Stomach (tissue), 9 donors: ENCODE results near the gene CTXN3. TPM values are rescaled to one million over a fixed set of nuclear protein-coding genes. Genes with fewer than 3 reads are reported as not detected.
"Not testable (repeated sequence)": the region's sequence is repeated elsewhere in the genome, so short reads cannot be mapped to it uniquely, and the experiment has no call there.

Experiments
- DNase-seq, 2 donors: peaks; one replicate each; pipeline versions ENCODE4 v3.0.0 to v3.0.0-alpha.2; 2013 to 2019
- H3K27ac ChIP-seq, 5 donors: fragments of 200-600 bp in 4 of 5; sonication (generic) in 4 of 5; one replicate each; pipeline ENCODE4 v1.5.1; 2013 to 2019; ENCODE audit warnings: mild to moderate bottlenecking in 1 of 5, moderate library complexity in 1 of 5
- H3K27me3 ChIP-seq, 3 donors: fragments of 200-600 bp; sonication (generic); one replicate each; pipeline ENCODE4 v1.5.1; 2017 to 2019; ENCODE audit warnings: mixed run types in 1 of 3
- H3K36me3 ChIP-seq, 4 donors: fragments of 200-600 bp; sonication (generic); 1 replicate in 3 of 4; 2 replicates in 1 of 4; pipeline ENCODE4 v1.5.1; 2016 to 2019
- H3K4me1 ChIP-seq, 4 donors: fragments of 200-600 bp; sonication (generic); one replicate each; pipeline ENCODE4 v1.5.1; 2016 to 2019
- H3K4me3 ChIP-seq, 4 donors: fragments of 200-600 bp; sonication (generic) in 3 of 4; one replicate each; pipeline ENCODE4 v1.5.1; 2016 to 2019; ENCODE audit warnings: mild to moderate bottlenecking in 1 of 4
- H3K9me3 ChIP-seq, 4 donors: fragments of 200-600 bp; sonication (generic); one replicate each; pipeline ENCODE4 v1.5.1; 2016 to 2019
- EP300 ChIP-seq: sonication (generic); formaldehyde crosslinking; IDR thresholded peaks from one replicate; pipeline ENCODE4 v1.6.1; 2017; ENCODE audit warnings: antibody characterized with exemption
- POLR2A ChIP-seq, 4 donors: fragments of 450-650 bp; IDR thresholded peaks; one replicate each; pipeline ENCODE4 v1.6.1; 2016; ENCODE audit warnings: antibody characterized with exemption in 4 of 4, control low read depth in 2 of 4, mild to moderate bottlenecking in 1 of 4, moderate library complexity in 1 of 4
- POLR2AphosphoS5 ChIP-seq, 3 donors: sonication (generic); formaldehyde crosslinking; IDR thresholded peaks; one replicate each; pipeline ENCODE4 v1.6.1; 2016; ENCODE audit warnings: antibody characterized with exemption in 3 of 3
- WGBS, 5 donors: extraction: QIAGEN DNeasy Blood & Tissue Kit in 3 of 5; methylation state at CpG; one replicate each; pipeline versions ENCODE4 v1.1.5 to v1.1.7; 2013 to 2018; 5-methylcytosine and 5-hydroxymethylcytosine counted together
- intact Hi-C: fragments of 100-400 bp; cut with DNase I; formaldehyde crosslinking; loops from one replicate; pipeline ENCODE4 v1.15.1; 2023; ENCODE audit warnings: low total_unique reads
- polyA plus RNA-seq, 3 donors: library from polyadenylated mRNA; stranded (reverse); fragments of 200-250 nt; gene quantifications; one replicate each; pipeline ENCODE4 v1.2.3, GENCODE V29; 2013
- total RNA-seq, 5 donors: library from RNA; depleted of rRNA; stranded (reverse); fragments of >200 nt; gene quantifications; one replicate each; pipeline versions ENCODE4 v1.1.0 to v1.2.3, GENCODE V29; 2014 to 2016
- TF ChIP-seq, protein P1 (sequence below), 7 experiments: fragments of 450-650 bp in 4 of 7; fragments of 200-600 bp in 3 of 7; sonication (generic) in 3 of 7; IDR thresholded peaks; one replicate each; pipeline ENCODE4 v1.5.1; 2016 to 2019; ENCODE audit warnings: antibody characterized with exemption in 7 of 7, control low read depth in 2 of 7, mild to moderate bottlenecking in 1 of 7
- donor health status: healthy with polysubstance abuse.
- donor health status: Bipolar disorder and iron deficiency.
- donor health status: healthy.

CTXN3 gene
- total and polyA plus RNA-seq, 8 donors, result not detected

DNA sequence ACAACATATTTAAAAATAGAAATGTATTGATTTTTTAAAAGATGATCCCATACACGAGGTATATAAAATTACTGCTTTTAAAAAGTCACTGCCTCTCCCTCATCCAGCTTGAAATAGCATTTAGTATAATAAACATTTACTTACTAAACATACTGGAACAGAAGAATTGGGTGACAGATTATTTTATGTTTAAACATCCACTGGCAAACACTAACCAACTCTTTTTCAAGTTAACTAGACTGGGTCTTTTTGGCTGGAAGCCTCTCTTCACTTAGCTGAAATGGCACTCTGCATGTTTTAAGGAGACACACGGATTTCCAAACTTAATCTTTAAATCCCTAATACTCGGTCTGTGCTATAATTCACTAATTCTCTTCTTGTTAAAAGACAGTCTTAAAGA is 19.0 kb downstream of the CTXN3 start:
- peak overlapping the region in 1 of 5 donors; percentile 33 for H3K27ac ChIP-seq
- TF ChIP-seq, protein P1, sequence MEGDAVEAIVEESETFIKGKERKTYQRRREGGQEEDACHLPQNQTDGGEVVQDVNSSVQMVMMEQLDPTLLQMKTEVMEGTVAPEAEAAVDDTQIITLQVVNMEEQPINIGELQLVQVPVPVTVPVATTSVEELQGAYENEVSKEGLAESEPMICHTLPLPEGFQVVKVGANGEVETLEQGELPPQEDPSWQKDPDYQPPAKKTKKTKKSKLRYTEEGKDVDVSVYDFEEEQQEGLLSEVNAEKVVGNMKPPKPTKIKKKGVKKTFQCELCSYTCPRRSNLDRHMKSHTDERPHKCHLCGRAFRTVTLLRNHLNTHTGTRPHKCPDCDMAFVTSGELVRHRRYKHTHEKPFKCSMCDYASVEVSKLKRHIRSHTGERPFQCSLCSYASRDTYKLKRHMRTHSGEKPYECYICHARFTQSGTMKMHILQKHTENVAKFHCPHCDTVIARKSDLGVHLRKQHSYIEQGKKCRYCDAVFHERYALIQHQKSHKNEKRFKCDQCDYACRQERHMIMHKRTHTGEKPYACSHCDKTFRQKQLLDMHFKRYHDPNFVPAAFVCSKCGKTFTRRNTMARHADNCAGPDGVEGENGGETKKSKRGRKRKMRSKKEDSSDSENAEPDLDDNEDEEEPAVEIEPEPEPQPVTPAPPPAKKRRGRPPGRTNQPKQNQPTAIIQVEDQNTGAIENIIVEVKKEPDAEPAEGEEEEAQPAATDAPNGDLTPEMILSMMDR (IDR thresholded peaks at IDR 0.05), result no peak
- TF ChIP-seq POLR2AphosphoS5 (IDR thresholded peaks at IDR 0.05), result no peak
- TF ChIP-seq POLR2A (IDR thresholded peaks at IDR 0.05), result no peak
- no peak for TF ChIP-seq EP300
- 12 to 29% (median 14%) methylated on average over 3 of the region's 3 CpGs for WGBS, 5 donors

DNA sequence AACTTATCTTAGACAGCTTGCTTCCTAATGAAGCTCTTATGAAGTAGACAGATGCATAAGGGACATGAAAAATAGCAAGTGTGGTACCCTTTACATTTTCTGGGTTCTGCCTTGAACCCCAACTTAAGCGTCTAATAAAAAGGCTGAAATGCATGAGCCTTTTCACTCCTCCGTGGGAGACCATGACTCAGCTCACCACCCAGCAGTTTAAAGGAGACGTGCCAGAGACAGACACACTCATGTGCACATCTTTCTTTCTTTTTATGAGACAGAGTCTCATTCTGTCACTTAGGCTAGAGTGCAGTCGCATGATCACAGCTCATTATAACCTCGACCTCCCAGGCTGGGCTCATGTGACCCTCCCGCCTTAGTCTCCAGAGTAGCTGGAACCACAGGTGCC is 22.3 kb downstream of the CTXN3 start:
- TF ChIP-seq EP300, result no peak
- TF ChIP-seq, protein P1 (IDR thresholded peaks at IDR 0.05), result no peak
- TF ChIP-seq POLR2AphosphoS5 (IDR thresholded peaks at IDR 0.05), result no peak
- no peak for TF ChIP-seq POLR2A (IDR thresholded peaks at IDR 0.05)
- intact Hi-C loops, result no loop called here
- H3K36me3 ChIP-seq, result no peaks in the 10 kb centered on the region
- no peak overlapping the region for H3K27ac ChIP-seq
- no peak overlapping the region for H3K4me3 ChIP-seq
- no peaks in the 10 kb centered on the region for H3K27me3 ChIP-seq
- no peak for DNase-seq
- peaks cover 0 to 23% (median 12%) of the 10 kb centered on the region in 4 donors for H3K4me1 ChIP-seq
- WGBS, 5 donors, result 85 to 93% (median 89%) methylated on average over 6 of the region's 6 CpGs
- H3K9me3 ChIP-seq, result no peaks in the 10 kb centered on the region

More for the DNA sequence above, 19.0 kb downstream of the CTXN3 start:
- Histone ChIP-seq H3K4me1 (peaks cover 0 to 47% (median 22%) of the 10 kb centered on the region in 4 donors), H3K36me3 (no peaks in the 10 kb centered on the region), H3K9me3 (no peaks in the 10 kb centered on the region), H3K27me3 (no peaks in the 10 kb centered on the region), H3K4me3 (no peak overlapping the region)
- intact Hi-C loops, result no loop called here
- DNase-seq, result no peak

DNA sequence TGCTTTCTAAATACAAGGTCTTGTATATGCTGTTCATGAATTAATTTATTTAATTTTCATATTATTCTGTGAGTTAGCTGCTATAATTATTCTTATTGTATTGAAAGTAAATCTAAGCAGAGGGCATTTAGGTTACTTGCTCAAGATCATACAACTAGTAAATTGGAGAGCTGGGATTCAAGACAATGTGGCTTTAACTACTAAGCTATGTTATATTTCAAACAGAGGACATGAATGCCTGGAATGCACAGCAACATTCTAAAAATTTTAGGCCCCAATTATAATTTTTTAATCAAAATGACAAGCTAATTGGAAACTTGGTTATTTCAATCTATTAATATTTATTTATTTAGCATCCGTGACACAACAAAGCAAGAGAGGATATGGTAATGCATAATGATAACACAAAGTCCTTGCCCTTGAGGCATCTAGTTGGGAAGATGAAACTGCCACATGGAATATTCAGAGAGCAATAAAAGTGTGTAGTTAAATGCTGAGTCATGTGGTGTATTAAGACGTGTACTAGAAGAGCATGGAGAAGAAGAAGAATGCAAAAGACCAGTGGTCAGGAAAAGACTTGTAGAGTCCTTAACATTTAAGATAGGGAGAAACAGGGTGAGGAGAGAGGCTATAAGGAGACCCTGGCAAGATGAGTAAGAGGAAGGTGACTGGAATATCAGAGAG is 24.4 kb downstream of the CTXN3 start:
- TF ChIP-seq EP300 (no peak), POLR2A (IDR thresholded peaks at IDR 0.05) (no peak), POLR2AphosphoS5 (IDR thresholded peaks at IDR 0.05) (no peak)
- TF ChIP-seq, protein P1 (IDR thresholded peaks at IDR 0.05), result no peak
- H3K36me3 ChIP-seq, result no peaks in the 10 kb centered on the region
- peaks cover 0 to 5% (median 2%) of the 10 kb centered on the region in 4 donors for H3K4me1 ChIP-seq
- no peaks in the 10 kb centered on the region for H3K27me3 ChIP-seq
- no peak for DNase-seq
- H3K4me3 ChIP-seq, result no peak overlapping the region
- H3K9me3 ChIP-seq, result no peaks in the 10 kb centered on the region
- WGBS, 5 donors, result 72 to 88% (median 76%) methylated on average over 2 of the region's 2 CpGs
- intact Hi-C loops, result no loop called here
- no peak overlapping the region for H3K27ac ChIP-seq

DNA sequence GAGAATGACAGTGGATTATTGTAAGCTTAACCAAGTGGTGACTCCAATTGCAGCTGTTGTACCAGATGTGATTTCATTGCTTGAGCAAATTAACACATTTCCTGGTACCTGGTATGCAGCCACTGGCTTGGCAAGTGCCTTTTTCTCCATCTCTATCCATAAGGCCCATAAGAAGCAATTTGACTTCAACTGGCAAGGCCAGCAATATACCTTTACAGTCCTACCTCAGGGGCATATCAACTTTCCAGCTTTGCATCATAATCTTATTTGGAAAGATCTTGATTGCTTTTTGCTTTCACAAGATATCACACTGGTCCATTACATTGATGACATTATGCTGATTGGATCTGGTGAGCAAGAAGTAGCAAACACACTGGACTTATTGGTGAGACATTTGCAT is 28.1 kb downstream of the CTXN3 start:
- H3K9me3 ChIP-seq, DNase-seq, intact Hi-C loops, H3K36me3 ChIP-seq, H3K4me1 ChIP-seq, H3K4me3 ChIP-seq, H3K27me3 ChIP-seq, H3K27ac ChIP-seq: not testable (repeated sequence)

DNA sequence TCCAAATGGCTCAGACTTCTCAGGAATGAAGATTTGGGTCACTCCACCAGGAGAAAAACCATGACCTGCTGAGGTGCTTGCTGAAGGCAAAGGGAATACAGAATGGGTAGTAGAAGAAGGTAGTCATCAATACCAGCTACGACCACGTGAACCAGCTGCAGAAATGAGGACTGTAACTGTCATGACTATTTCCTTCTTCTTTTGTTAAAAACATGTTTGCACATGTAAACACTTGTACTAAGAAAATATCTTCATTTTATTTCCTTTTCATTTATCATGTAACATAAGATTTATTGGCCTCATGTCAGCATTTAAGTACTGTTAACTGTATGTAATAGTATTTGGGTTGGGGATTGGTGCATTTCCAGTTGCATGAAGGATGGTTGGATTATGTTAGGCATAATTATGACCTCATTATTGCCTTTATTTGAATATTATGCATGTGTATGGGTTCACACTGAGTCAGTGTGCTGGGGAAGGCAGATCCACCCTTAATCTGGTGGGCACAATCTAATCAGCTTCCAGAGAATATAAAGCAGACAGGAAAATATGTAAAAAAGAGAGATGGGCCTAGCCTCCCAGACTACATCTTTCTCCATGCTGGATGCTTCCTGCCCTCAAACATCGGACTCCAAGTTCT is 30.9 kb downstream of the CTXN3 start:
- intact Hi-C loops, H3K4me1 ChIP-seq, H3K27me3 ChIP-seq, H3K36me3 ChIP-seq, H3K27ac ChIP-seq, H3K9me3 ChIP-seq, H3K4me3 ChIP-seq, DNase-seq: not testable (repeated sequence)
- 79 to 87% (median 81%) methylated on average over 3 of the region's 3 CpGs for WGBS, 5 donors
